ENCODE measurements around the gene USP17L19.
"Not testable (repeated sequence)": the region's sequence is repeated elsewhere in the genome, so short reads cannot be mapped to it uniquely, and the experiment has no call there.

USP17L19 gene

GRCh38 chr4:9253078-9253477 lies at the start of gene USP17L19:
TSS of gene USP17L19 (plus strand) at chr4:9253378. CDS start at chr4:9253378, 0 bp downstream.
- DNase-seq: not testable (repeated sequence)

- DNase-seq: not testable (repeated sequence)
Observed at GRCh38 chr4:9210357-9210756, 42.8 kb upstream of the USP17L19 start, which contains the start of gene USP17L10. TSS of gene USP17L10 (plus strand) at chr4:9210657. CDS start at chr4:9210657, 0 bp downstream.

- DNase-seq: not testable (repeated sequence)
Observed at GRCh38 chr4:9214701-9215100, 38.5 kb upstream of the USP17L19 start.

GRCh38 chr4:9215105-9215504 lies 38.1 kb upstream of the USP17L19 start, which contains the start of gene USP17L11:
TSS of gene USP17L11 (plus strand) at chr4:9215405. CDS start at chr4:9215405, 0 bp downstream.
- not testable (repeated sequence) for DNase-seq

- DNase-seq: not testable (repeated sequence)
Observed at GRCh38 chr4:9219852-9220251, 33.3 kb upstream of the USP17L19 start, which contains the start of gene USP17L12. TSS of gene USP17L12 (plus strand) at chr4:9220152. CDS start at chr4:9220152, 0 bp downstream.

- DNase-seq: not testable (repeated sequence)
Observed at GRCh38 chr4:9224596-9224995, 28.6 kb upstream of the USP17L19 start, which contains the start of gene USP17L13. TSS of gene USP17L13 (plus strand) at chr4:9224896. CDS start at chr4:9224896, 0 bp downstream.

GRCh38 chr4:9230249-9230648 lies 22.9 kb upstream of the USP17L19 start:
- DNase-seq: not testable (repeated sequence)

- DNase-seq: not testable (repeated sequence)
Observed at GRCh38 chr4:9234085-9234484, 19.1 kb upstream of the USP17L19 start, which contains the start of gene USP17L15. TSS of gene USP17L15 (plus strand) at chr4:9234385. CDS start at chr4:9234385, 0 bp downstream.

GRCh38 chr4:9238461-9238860 lies 14.7 kb upstream of the USP17L19 start:
- not testable (repeated sequence) for DNase-seq

GRCh38 chr4:9243579-9243978 lies 9.6 kb upstream of the USP17L19 start, which contains the start of gene USP17L17:
TSS of gene USP17L17 (plus strand) at chr4:9243879. CDS start at chr4:9243879, 0 bp downstream.
- not testable (repeated sequence) for DNase-seq

GRCh38 chr4:9247953-9248680 lies 5.1 kb upstream of the USP17L19 start, which contains the start of gene USP17L18:
TSS of gene USP17L18 (plus strand) at chr4:9248630. CDS start at chr4:9248630, 0 bp downstream.
- DNase-seq: not testable (repeated sequence)

GRCh38 chr4:9257824-9258223 lies 4.6 kb downstream of the USP17L19 start, which contains the start of gene USP17L20:
TSS of gene USP17L20 (plus strand) at chr4:9258124. CDS start at chr4:9258124, 0 bp downstream.
- not testable (repeated sequence) for DNase-seq

- DNase-seq: not testable (repeated sequence)
Observed at GRCh38 chr4:9262572-9262971, 9.4 kb downstream of the USP17L19 start, which contains the start of gene USP17L21. TSS of gene USP17L21 (plus strand) at chr4:9262872. CDS start at chr4:9262872, 0 bp downstream.

GRCh38 chr4:9267319-9267718 lies 14.1 kb downstream of the USP17L19 start, which contains the start of gene USP17L22:
TSS of gene USP17L22 (plus strand) at chr4:9267619. CDS start at chr4:9267619, 0 bp downstream.
- DNase-seq: not testable (repeated sequence)

GRCh38 chr4:9271719-9272118 lies 18.5 kb downstream of the USP17L19 start:
- DNase-seq: not testable (repeated sequence)

Measured in activated CD4-positive, alpha-beta T cell treated with anti-CD3 and anti-CD28 coated beads, Interleukin-2, amount 50 U/mL, for 4 hours (primary cell).